T1000 (cell line): Measurements from ENCODE around the gene IL9.

Source experiments
- DNase-seq: peaks from one replicate; lab custom pipeline; 2025; ENCODE audit warnings: mixed read lengths; lab: John Stamatoyannopoulos, UW

The IL9 gene

GRCh38 chr5:135895474-135896006 lies at the start of gene IL9:
Gene IL9 (minus strand): TSS chr5:135895841. CDS start chr5:135895816, 25 bp downstream.
- no peak for DNase-seq

- peak; percentile 18 for DNase-seq
Observed at GRCh38 chr5:135944967-135945560, 49.4 kb upstream of the IL9 start.

- DNase-seq, result no peak
Observed at GRCh38 chr5:135944564-135944963, 48.9 kb upstream of the IL9 start.

- no peak for DNase-seq
Observed at GRCh38 chr5:135942202-135942771, 46.6 kb upstream of the IL9 start.

- DNase-seq, result no peak
Observed at GRCh38 chr5:135941711-135942110, 46.1 kb upstream of the IL9 start.

- no peak for DNase-seq
Observed at GRCh38 chr5:135937245-135937911, 41.7 kb upstream of the IL9 start.

GRCh38 chr5:135934939-135935338 lies 39.3 kb upstream of the IL9 start:
- no peak for DNase-seq

- DNase-seq, result no peak
Observed at GRCh38 chr5:135930949-135931295, 35.3 kb upstream of the IL9 start.

GRCh38 chr5:135930029-135930948 lies 34.6 kb upstream of the IL9 start:
- no peak for DNase-seq

GRCh38 chr5:135921388-135921787 lies 25.7 kb upstream of the IL9 start:
- no peak for DNase-seq

- DNase-seq, result no peak
Observed at GRCh38 chr5:135920199-135920598, 24.6 kb upstream of the IL9 start.

GRCh38 chr5:135916638-135917263 lies 21.1 kb upstream of the IL9 start:
- no peak for DNase-seq

- no peak for DNase-seq
Observed at GRCh38 chr5:135915466-135916001, 19.9 kb upstream of the IL9 start.

- DNase-seq, result no peak
Observed at GRCh38 chr5:135913713-135914626, 18.3 kb upstream of the IL9 start.

- DNase-seq, result no peak
Observed at GRCh38 chr5:135905144-135905543, 9.5 kb upstream of the IL9 start.

- DNase-seq, result no peak
Observed at GRCh38 chr5:135901633-135902032, 6.0 kb upstream of the IL9 start.

GRCh38 chr5:135900276-135900675 lies 4.6 kb upstream of the IL9 start:
- DNase-seq, result no peak

GRCh38 chr5:135898651-135899050 lies 3.0 kb upstream of the IL9 start:
- no peak for DNase-seq

- DNase-seq, result no peak
Observed at GRCh38 chr5:135894789-135895188, 852 bp downstream of the IL9 start.

- DNase-seq, result no peak
Observed at GRCh38 chr5:135894276-135894675, 1.4 kb downstream of the IL9 start.
